CD4-positive, alpha-beta memory T cell (primary cell): ENCODE results near the gene PAX8. TPM values are rescaled to one million over a fixed set of nuclear protein-coding genes. Genes with fewer than 3 reads are reported as not detected.

Source experiments
- CTCF ChIA-PET: fragments of 350-600 bp; sonication (Branson Sonifier 250); formaldehyde crosslinking; loops from one replicate; lab custom pipeline; 2021; ENCODE audit warnings: inconsistent platforms; ENCODE audit not compliant: partially characterized antibody; lab: Charles Lee
- POLR2A ChIA-PET: fragments of 350-600 bp; sonication (Branson Sonifier 250); formaldehyde crosslinking; loops from one replicate; lab custom pipeline; 2021; ENCODE audit not compliant: partially characterized antibody; lab: Charles Lee
- DNase-seq, 5 donors: peaks; one replicate each; pipeline versions ENCODE4 v3.0.0 to v3.0.0-alpha.2; 2020 to 2022; ENCODE audit warnings: mixed read lengths in 1 of 5
- H3K27ac ChIP-seq: one replicate; pipeline ENCODE4 v1.7.0; 2013; ENCODE audit warnings: low read depth, low read length
- H3K27me3 ChIP-seq: 2 replicates; pipeline ENCODE4 v1.7.0; 2013; ENCODE audit warnings: mild to moderate bottlenecking, low read length, moderate library complexity; ENCODE audit not compliant: insufficient read depth
- H3K36me3 ChIP-seq: 2 replicates; pipeline ENCODE4 v1.7.0; 2013; ENCODE audit warnings: mild to moderate bottlenecking, low read length, moderate library complexity; ENCODE audit not compliant: insufficient read depth
- H3K4me1 ChIP-seq: 2 replicates; pipeline ENCODE4 v1.7.0; 2013; ENCODE audit warnings: mild to moderate bottlenecking, low read length, moderate library complexity; ENCODE audit not compliant: insufficient read depth
- H3K4me3 ChIP-seq, 2 donors: one replicate each; pipeline ENCODE4 v1.7.0; 2013; ENCODE audit warnings: low read length in 2 of 2, mild to moderate bottlenecking in 1 of 2
- H3K9me3 ChIP-seq, 2 donors: one replicate each; pipeline ENCODE4 v1.7.0; 2013; ENCODE audit warnings: low read length in 2 of 2, control low read depth in 1 of 2; ENCODE audit not compliant: control insufficient read depth in 1 of 2
- H3K27ac Mint-ChIP-seq, 7 donors: one replicate each; pipeline ENCODE4 v1.8.0; 2020 to 2021; ENCODE audit warnings: mixed read lengths in 7 of 7, mild to moderate bottlenecking in 6 of 7, inconsistent platforms in 3 of 7, moderate library complexity in 3 of 7
- H3K27me3 Mint-ChIP-seq, 2 donors: one replicate each; pipeline ENCODE4 v1.8.0; 2020 to 2021; ENCODE audit warnings: mixed read lengths in 2 of 2
- H3K36me3 Mint-ChIP-seq, 2 donors: one replicate each; pipeline ENCODE4 v1.8.0; 2020 to 2021; ENCODE audit warnings: mixed read lengths in 2 of 2, inconsistent platforms in 1 of 2, mild to moderate bottlenecking in 1 of 2
- H3K4me1 Mint-ChIP-seq, 4 donors: one replicate each; pipeline ENCODE4 v1.8.0; 2020 to 2021; ENCODE audit warnings: mixed read lengths in 4 of 4, mild to moderate bottlenecking in 1 of 4
- H3K4me3 Mint-ChIP-seq, 8 donors: one replicate each; pipeline ENCODE4 v1.8.0; 2020 to 2021; ENCODE audit warnings: mixed read lengths in 8 of 8, mild to moderate bottlenecking in 7 of 8, moderate library complexity in 6 of 8, inconsistent platforms in 3 of 8
- H3K9me3 Mint-ChIP-seq, 8 donors: one replicate each; pipeline ENCODE4 v1.8.0; 2020 to 2021; ENCODE audit warnings: mixed read lengths in 8 of 8, mild to moderate bottlenecking in 5 of 8, inconsistent platforms in 3 of 8, moderate library complexity in 1 of 8
- intact Hi-C: fragments of 100-400 bp; cut with micrococcal nuclease; formaldehyde crosslinking; loops from one replicate; pipeline ENCODE4 v1.15.1; 2023
- polyA plus RNA-seq, 2 donors: library from polyadenylated mRNA; unstranded; fragments of 300-500 nt; fragmentation: Illumina TruSeq; gene quantifications; one replicate each; pipeline ENCODE4 v1.2.3, GENCODE V29; 2021
- total RNA-seq, 2 experiments: library from RNA; stranded (reverse); gene quantifications; one replicate each; pipeline ENCODE4 v1.2.3, GENCODE V29; 2021

The PAX8 gene
- total and polyA plus RNA-seq, 4 experiments from 2014 or later: 0.19 to 2.3 (median 1.3) TPM

DNA sequence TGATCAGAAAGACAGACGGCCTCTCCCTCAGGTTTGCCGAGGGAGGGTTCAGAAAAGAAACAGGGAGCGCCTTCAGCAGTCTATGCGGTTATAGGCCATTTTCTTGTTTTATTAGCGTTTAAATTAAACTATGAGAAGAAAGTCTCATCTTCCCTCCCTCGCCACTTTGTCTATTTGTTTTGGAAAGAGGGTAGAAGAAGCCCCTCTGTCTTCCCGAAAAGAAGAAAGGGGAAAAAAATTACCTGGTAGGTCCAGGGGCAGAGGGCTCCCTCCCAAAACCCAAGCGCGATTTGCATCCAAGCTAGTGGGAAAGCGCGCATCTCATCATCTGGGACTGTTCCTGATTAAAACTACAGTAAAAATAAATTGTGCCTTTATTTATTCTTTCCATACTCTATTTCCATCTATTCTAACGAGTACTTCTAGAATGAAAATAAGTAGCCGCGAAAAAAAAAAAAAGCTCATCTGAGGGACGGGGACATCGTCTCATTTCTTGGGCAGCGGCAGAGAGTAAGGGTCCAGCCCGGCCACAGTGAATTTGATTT lies 2.4 kb downstream of the PAX8 start:
- H3K4me1 ChIP-seq: peaks cover 34% of the 10 kb centered on the region
- CTCF ChIA-PET: interaction anchor here (1.5 kb wide), 1 partner anchor 11 kb away, joined by 3 read pairs; no protein-coding TSS in a partner anchor
- no peak overlapping the region for H3K27ac ChIP-seq
- peaks cover 12 to 26% (median 14%) of the 10 kb centered on the region in 4 donors for H3K4me1 Mint-ChIP-seq
- H3K9me3 ChIP-seq: no peaks in the 10 kb centered on the region
- H3K27me3 ChIP-seq: peaks cover 42% of the 10 kb centered on the region
- H3K27ac Mint-ChIP-seq: no peak overlapping the region
- no peaks in the 10 kb centered on the region for H3K36me3 ChIP-seq
- H3K36me3 Mint-ChIP-seq: no peaks in the 10 kb centered on the region
- no peaks in the 10 kb centered on the region for H3K9me3 Mint-ChIP-seq
- intact Hi-C loops: no loop called here
- DNase-seq: no peak
- peak overlapping the region in 1 of 8 donors; percentile 25 for H3K4me3 Mint-ChIP-seq
- H3K27me3 Mint-ChIP-seq: peaks cover 54% of the 10 kb centered on the region in 2 donors
- no peak overlapping the region for H3K4me3 ChIP-seq
- POLR2A ChIA-PET: interaction anchor here (1.6 kb wide), 1 partner anchor 102 kb away, joined by 4 read pairs; the partner anchor contains the start of gene PSD4

DNA sequence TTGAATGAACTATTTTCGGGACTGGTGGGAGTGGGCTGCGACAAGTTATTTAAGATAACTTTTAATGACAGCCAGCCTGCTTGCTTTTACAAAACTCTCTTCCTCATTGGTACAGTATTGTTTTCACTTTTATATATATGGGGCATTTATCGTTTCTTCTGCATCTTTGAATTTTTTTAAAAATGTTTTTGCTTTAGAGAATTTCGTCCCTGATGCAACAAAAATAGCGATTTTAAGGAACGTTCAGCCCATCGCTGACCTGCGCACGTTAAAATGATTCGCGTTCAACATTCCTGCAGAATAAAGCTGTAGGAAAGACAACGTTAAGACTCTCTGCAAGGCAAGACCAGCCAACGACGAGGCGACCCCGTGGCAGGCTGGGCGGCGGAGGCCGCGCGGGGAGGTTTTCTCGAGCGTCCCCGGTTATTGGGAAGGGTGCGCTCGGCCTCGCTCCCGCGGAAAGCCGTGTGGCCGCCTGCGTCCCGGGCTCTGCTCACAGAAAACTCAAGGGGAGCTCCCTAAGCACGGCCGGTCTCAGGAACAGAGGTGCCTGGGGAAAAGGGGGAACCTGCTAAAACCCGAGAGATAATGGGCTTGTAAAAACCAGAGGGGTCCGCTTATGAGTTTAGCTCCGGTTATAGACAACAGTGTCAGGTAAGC lies 3.0 kb downstream of the PAX8 start:
- CTCF ChIA-PET: interaction anchor here (1.5 kb wide), 1 partner anchor 11 kb away, joined by 3 read pairs; no protein-coding TSS in a partner anchor
- intact Hi-C loops: no loop called here
- peaks cover 12 to 26% (median 14%) of the 10 kb centered on the region in 4 donors for H3K4me1 Mint-ChIP-seq
- H3K27me3 Mint-ChIP-seq: peaks cover 54 to 55% of the 10 kb centered on the region in 2 donors
- POLR2A ChIA-PET: interaction anchor here (1.6 kb wide), 1 partner anchor 101 kb away, joined by 4 read pairs; the partner anchor contains the start of gene PSD4
- H3K4me3 ChIP-seq: no peak overlapping the region
- DNase-seq: no peak
- H3K36me3 ChIP-seq: no peaks in the 10 kb centered on the region
- no peak overlapping the region for H3K27ac ChIP-seq
- H3K4me1 ChIP-seq: peaks cover 34% of the 10 kb centered on the region
- H3K27ac Mint-ChIP-seq: no peak overlapping the region
- peaks cover 42% of the 10 kb centered on the region for H3K27me3 ChIP-seq
- peak overlapping the region in 5 of 8 donors; percentile 0 to 30 (median 13) for H3K4me3 Mint-ChIP-seq
- H3K36me3 Mint-ChIP-seq: no peaks in the 10 kb centered on the region
- H3K9me3 ChIP-seq: no peaks in the 10 kb centered on the region
- no peaks in the 10 kb centered on the region for H3K9me3 Mint-ChIP-seq

- H3K9me3 ChIP-seq: no peaks in the 10 kb centered on the region
- no peak overlapping the region for H3K4me3 ChIP-seq
- H3K4me3 Mint-ChIP-seq: no peak overlapping the region
- no peak overlapping the region for H3K27ac Mint-ChIP-seq
- H3K4me1 ChIP-seq: peaks cover 34% of the 10 kb centered on the region
- H3K4me1 Mint-ChIP-seq: peaks cover 12 to 22% (median 14%) of the 10 kb centered on the region in 4 donors
- ChIA-PET POLR2A (no interaction called here), CTCF (no interaction called here)
- no peak for DNase-seq
- no peak overlapping the region for H3K27ac ChIP-seq
- H3K36me3 ChIP-seq: no peaks in the 10 kb centered on the region
- intact Hi-C loops: no loop called here
- H3K27me3 ChIP-seq: peaks cover 42% of the 10 kb centered on the region
- H3K9me3 Mint-ChIP-seq: no peaks in the 10 kb centered on the region
- peaks cover 46 to 51% of the 10 kb centered on the region in 2 donors for H3K27me3 Mint-ChIP-seq
- H3K36me3 Mint-ChIP-seq: no peaks in the 10 kb centered on the region
These were observed 4.3 kb downstream of the PAX8 start for GRCh38 chr2:113274432-113274831.

DNA sequence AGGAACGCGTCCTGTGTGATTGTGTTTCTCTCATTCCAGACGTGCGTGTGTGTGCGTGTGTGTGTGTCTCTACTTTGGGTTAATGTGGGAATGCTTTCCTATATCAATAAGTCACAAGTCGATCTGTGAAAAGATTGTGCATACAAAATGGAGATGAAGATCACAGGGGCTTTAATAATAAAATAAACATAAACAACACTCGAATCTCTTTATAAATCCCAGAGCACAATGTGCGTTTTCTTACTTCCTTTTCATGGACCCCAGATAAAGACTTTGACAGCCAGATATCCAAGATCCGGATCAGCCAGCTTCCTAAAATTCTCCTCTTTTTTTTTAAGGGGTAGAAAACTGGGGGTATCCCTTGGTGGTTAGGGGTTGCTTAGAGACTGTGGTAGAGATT lies 4.7 kb downstream of the PAX8 start:
- ChIA-PET CTCF (no interaction called here), POLR2A (no interaction called here)
- H3K27ac ChIP-seq: no peak overlapping the region
- peaks cover 34% of the 10 kb centered on the region for H3K4me1 ChIP-seq
- peaks cover 42% of the 10 kb centered on the region for H3K27me3 ChIP-seq
- H3K9me3 ChIP-seq: no peaks in the 10 kb centered on the region
- Mint-ChIP-seq H3K27ac (no peak overlapping the region), H3K27me3 (peaks cover 44 to 46% of the 10 kb centered on the region in 2 donors), H3K36me3 (no peaks in the 10 kb centered on the region), H3K4me1 (peaks cover 12 to 22% (median 14%) of the 10 kb centered on the region in 4 donors), H3K9me3 (no peaks in the 10 kb centered on the region), H3K4me3 (no peak overlapping the region)
- no peaks in the 10 kb centered on the region for H3K36me3 ChIP-seq
- H3K4me3 ChIP-seq: no peak overlapping the region
- intact Hi-C loops: no loop called here
- no peak for DNase-seq

DNA sequence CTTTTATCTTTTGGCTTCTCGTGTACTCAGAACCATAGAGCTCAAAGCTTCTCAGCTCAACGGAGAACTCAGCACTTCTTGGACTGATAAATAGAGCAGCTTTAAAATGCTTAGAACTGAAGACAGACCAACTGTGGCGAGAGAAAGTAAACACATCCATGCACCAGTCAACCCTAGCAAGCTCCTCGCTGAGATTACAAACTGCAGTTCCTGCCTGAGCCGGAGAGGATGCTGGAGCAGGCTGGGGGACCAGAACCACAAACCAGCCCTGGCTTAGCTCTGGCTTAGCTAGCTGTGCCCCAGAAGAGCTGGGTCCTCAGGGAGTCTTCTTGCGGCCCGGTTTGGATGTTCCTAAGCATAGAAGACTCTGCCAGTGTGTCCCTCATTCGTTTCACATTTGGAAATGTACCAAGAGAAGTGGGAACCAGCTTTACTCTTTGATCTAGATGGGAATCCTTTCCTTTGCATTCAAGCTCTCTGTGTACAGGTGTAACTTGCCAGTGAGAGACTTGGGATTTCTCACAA lies 5.6 kb downstream of the PAX8 start:
- ChIA-PET POLR2A (no interaction called here), CTCF (interaction anchor here (0.8 to 1.2 kb wide), 7 partner anchors 17 to 137 kb away, joined by 3 to 5 read pairs (median 3); no protein-coding TSS in a partner anchor)
- Mint-ChIP-seq H3K4me1 (peaks cover 12 to 22% (median 14%) of the 10 kb centered on the region in 4 donors), H3K27ac (no peak overlapping the region), H3K9me3 (no peaks in the 10 kb centered on the region), H3K36me3 (peaks cover 0 to 3% of the 10 kb centered on the region in 2 donors), H3K4me3 (peak overlapping the region in 2 of 8 donors; percentile 17 to 58), H3K27me3 (peaks cover 44 to 45% of the 10 kb centered on the region in 2 donors)
- DNase-seq: peak in 2 of 5 donors; percentile 19 to 30
- intact Hi-C loops: no loop called here
- H3K36me3 ChIP-seq: no peaks in the 10 kb centered on the region
- H3K27me3 ChIP-seq: peaks cover 42% of the 10 kb centered on the region
- no peaks in the 10 kb centered on the region for H3K9me3 ChIP-seq
- no peak overlapping the region for H3K4me3 ChIP-seq
- no peak overlapping the region for H3K27ac ChIP-seq
- H3K4me1 ChIP-seq: peaks cover 34% of the 10 kb centered on the region

- H3K27me3 Mint-ChIP-seq: peaks cover 42 to 45% of the 10 kb centered on the region in 2 donors
These were observed 6.2 kb downstream of the PAX8 start for GRCh38 chr2:113272477-113272876.

More at GRCh38 chr2:113272477-113272876, 6.2 kb downstream of the PAX8 start:
- DNase-seq: no peak
- CTCF ChIA-PET: interaction anchor here (1.0 to 1.2 kb wide), 5 partner anchors 18 to 136 kb away, joined by 3 to 5 read pairs (median 3); no protein-coding TSS in a partner anchor
- Histone ChIP-seq H3K9me3 (no peaks in the 10 kb centered on the region), H3K36me3 (no peaks in the 10 kb centered on the region), H3K27me3 (peaks cover 42% of the 10 kb centered on the region), H3K4me3 (no peak overlapping the region), H3K27ac (no peak overlapping the region), H3K4me1 (peaks cover 32% of the 10 kb centered on the region)
- POLR2A ChIA-PET: interaction anchor here (1.2 kb wide), 1 partner anchor 17 kb away, joined by 4 read pairs; no protein-coding TSS in a partner anchor
- H3K4me1 Mint-ChIP-seq: peaks cover 12 to 22% (median 14%) of the 10 kb centered on the region in 4 donors
- no peak overlapping the region for H3K4me3 Mint-ChIP-seq
- peaks cover 0 to 3% of the 10 kb centered on the region in 2 donors for H3K36me3 Mint-ChIP-seq
- no peak overlapping the region for H3K27ac Mint-ChIP-seq
- no peaks in the 10 kb centered on the region for H3K9me3 Mint-ChIP-seq
- intact Hi-C loops: no loop called here
